Prostate gland (tissue), 2 donors: ENCODE measurements around the gene TM4SF4.

Experiments used
- POLR2A ChIP-seq: fragments of 450-650 bp; IDR thresholded peaks from one replicate; pipeline ENCODE4 v1.6.1; 2016; ENCODE audit warnings: antibody characterized with exemption, mild to moderate bottlenecking
- POLR2AphosphoS5 ChIP-seq: sonication (generic); formaldehyde crosslinking; IDR thresholded peaks from one replicate; pipeline ENCODE4 v1.6.1; 2017; ENCODE audit warnings: antibody characterized with exemption
- TF ChIP-seq, protein P1 (sequence below), 4 experiments: fragments of 200-600 bp in 2 of 4; fragments of 450-650 bp in 2 of 4; sonication (generic) in 2 of 4; IDR thresholded peaks; 1 replicate in 3 of 4; 2 replicates in 1 of 4; pipeline ENCODE4 v1.5.1; 2016 to 2019; ENCODE audit warnings: antibody characterized with exemption in 4 of 4, mild to moderate bottlenecking in 2 of 4, moderate library complexity in 2 of 4

DNA sequence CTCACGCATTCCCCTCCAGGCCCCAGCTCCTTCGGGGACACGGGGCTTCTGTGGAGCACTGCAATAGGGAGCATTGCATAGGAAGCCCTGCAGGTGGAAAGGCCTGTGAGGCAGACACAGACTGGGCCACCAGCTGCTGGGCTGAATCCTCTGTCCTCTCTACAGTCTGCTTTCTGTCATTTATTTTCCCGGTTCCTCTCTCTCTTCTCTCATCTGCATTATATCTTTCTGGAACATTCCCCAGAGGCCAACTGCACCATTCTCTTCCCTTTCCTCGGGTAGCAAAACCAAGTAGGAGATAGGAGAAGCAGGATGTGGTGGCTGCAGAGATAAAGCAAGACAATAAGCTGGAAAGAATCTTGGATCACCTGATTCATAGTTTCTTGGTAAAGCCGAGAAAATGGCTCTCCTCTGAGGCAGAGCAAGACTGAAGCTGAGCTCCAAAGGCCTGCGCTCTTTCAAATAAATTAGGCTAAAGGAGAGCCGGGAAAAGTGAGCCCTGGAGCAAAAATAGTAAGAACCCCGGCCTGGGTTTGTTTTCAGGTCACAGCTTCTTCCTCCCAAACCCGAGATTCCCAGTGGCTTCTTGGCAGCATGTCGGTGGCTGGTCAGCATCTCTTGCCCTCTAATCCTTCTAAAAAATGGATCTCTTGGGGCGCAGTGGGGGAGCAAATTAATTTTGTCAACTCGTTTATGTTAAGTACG lies 5.3 kb downstream of the TM4SF4 start:
- TF ChIP-seq, protein P1, sequence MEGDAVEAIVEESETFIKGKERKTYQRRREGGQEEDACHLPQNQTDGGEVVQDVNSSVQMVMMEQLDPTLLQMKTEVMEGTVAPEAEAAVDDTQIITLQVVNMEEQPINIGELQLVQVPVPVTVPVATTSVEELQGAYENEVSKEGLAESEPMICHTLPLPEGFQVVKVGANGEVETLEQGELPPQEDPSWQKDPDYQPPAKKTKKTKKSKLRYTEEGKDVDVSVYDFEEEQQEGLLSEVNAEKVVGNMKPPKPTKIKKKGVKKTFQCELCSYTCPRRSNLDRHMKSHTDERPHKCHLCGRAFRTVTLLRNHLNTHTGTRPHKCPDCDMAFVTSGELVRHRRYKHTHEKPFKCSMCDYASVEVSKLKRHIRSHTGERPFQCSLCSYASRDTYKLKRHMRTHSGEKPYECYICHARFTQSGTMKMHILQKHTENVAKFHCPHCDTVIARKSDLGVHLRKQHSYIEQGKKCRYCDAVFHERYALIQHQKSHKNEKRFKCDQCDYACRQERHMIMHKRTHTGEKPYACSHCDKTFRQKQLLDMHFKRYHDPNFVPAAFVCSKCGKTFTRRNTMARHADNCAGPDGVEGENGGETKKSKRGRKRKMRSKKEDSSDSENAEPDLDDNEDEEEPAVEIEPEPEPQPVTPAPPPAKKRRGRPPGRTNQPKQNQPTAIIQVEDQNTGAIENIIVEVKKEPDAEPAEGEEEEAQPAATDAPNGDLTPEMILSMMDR (IDR thresholded peaks at IDR 0.05) = no peak
- TF ChIP-seq POLR2A (no peak), POLR2AphosphoS5 (no peak)
